Panc1 (cell line): ENCODE measurements around the gene PROX2.

ENCODE experiments used
- CTCF ChIP-seq: fragments of 450-650 bp; IDR thresholded peaks from 2 replicates; pipeline ENCODE4 v1.5.1; 2017; ENCODE audit warnings: mild to moderate bottlenecking
- TCF7L2 ChIP-seq: IDR thresholded peaks from 2 replicates; pipeline ENCODE4 v1.6.1; 2011; ENCODE audit warnings: mild to moderate bottlenecking, low read depth, low read length, inconsistent platforms

DNA sequence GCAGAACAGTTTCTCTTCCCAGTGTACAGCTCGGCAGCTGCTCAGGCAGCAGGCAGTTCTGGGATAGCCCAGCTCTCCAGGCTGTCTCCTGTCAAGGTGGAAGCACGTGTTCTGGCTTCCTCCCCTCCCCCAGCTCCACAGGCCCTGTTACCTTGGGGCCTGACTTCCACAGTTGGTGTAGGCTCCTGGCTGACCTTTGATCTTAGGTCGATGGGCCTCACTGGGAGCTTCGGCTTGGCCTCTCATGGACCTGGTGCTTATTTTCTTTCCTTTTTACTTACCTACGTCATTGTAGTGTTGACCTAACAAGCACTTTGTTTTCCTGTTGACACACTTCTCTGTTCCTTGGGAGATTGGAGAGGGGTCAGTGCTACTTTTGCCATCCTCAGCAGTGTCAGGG lies 22.7 kb upstream of the PROX2 start:
- TF ChIP-seq CTCF (no peak), TCF7L2 (no peak)
